ENCODE results near the gene OR8B3. TPM values are rescaled to one million over a fixed set of nuclear protein-coding genes. Genes with fewer than 3 reads are reported as not detected.

Gene OR8B3, protein sequence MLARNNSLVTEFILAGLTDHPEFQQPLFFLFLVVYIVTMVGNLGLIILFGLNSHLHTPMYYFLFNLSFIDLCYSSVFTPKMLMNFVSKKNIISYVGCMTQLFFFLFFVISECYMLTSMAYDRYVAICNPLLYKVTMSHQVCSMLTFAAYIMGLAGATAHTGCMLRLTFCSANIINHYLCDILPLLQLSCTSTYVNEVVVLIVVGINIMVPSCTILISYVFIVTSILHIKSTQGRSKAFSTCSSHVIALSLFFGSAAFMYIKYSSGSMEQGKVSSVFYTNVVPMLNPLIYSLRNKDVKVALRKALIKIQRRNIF
- total RNA-seq (ENCODE audit: low replicate concordance) = not detected in 2 replicates

DNA sequence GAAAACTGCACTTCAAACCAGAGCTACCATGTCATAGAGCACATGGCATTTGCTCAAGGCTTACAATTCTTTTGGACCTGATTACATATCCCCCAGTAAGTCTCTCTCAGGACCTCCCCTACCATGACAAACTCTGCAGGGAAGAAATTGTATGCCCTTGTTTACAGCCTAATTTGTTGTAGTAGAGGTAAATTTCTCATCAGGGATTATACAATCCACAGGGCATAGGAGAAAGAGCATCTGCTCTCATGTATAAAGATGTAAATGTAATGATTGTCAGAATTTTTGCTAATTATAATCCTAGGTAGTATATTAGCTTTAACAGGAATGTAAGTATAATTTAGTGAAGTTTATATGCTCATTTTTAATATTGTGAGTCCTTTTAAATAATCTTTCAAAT lies at the start of gene OR8B3:
Gene OR8B3 (minus strand): TSS at position 101 of the 400 bp plus-strand sequence. CDS start 1,673 bp downstream, outside the sequence.
- H3K4me1 ChIP-seq = no peaks in the 10 kb centered on the region
- Mint-ChIP-seq H3K27me3 (ENCODE audit: insufficient read depth, low read depth) (peaks cover 3% of the 10 kb centered on the region), H3K36me3 (peaks cover 3% of the 10 kb centered on the region), H3K4me3 (no peak within 1 kb of the TSS), H3K27ac (no peak within 1 kb of the TSS), H3K4me1 (peaks cover 3% of the 10 kb centered on the region), H3K9me3 (peaks cover 5% of the 10 kb centered on the region)
- no peak within 1 kb of the TSS for H3K4me3 ChIP-seq
- no peak for TF ChIP-seq EZH2 (IDR thresholded peaks at IDR 0.05)
- TF ChIP-seq, protein P1, sequence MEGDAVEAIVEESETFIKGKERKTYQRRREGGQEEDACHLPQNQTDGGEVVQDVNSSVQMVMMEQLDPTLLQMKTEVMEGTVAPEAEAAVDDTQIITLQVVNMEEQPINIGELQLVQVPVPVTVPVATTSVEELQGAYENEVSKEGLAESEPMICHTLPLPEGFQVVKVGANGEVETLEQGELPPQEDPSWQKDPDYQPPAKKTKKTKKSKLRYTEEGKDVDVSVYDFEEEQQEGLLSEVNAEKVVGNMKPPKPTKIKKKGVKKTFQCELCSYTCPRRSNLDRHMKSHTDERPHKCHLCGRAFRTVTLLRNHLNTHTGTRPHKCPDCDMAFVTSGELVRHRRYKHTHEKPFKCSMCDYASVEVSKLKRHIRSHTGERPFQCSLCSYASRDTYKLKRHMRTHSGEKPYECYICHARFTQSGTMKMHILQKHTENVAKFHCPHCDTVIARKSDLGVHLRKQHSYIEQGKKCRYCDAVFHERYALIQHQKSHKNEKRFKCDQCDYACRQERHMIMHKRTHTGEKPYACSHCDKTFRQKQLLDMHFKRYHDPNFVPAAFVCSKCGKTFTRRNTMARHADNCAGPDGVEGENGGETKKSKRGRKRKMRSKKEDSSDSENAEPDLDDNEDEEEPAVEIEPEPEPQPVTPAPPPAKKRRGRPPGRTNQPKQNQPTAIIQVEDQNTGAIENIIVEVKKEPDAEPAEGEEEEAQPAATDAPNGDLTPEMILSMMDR (IDR thresholded peaks at IDR 0.05) = no peak
- no peaks in the 10 kb centered on the region for H3K36me3 ChIP-seq
- no peak within 1 kb of the TSS for H3K4me2 ChIP-seq
- no peak within 1 kb of the TSS for H3K9ac ChIP-seq
- no peak within 1 kb of the TSS for H3K27ac ChIP-seq
- no peaks in the 10 kb centered on the region for H4K20me1 ChIP-seq (ENCODE audit: low read depth)
- H3K27me3 ChIP-seq = no peaks in the 10 kb centered on the region
- no peaks in the 10 kb centered on the region for H3K79me2 ChIP-seq (ENCODE audit: low read depth)
- no peaks in the 10 kb centered on the region for H3K9me3 ChIP-seq (ENCODE audit: low read depth)
- no peak for DNase-seq (ENCODE audit: low spot score)
- no peak within 1 kb of the TSS for H2AFZ ChIP-seq (replicated peaks)
- H3F3A ChIP-seq (ENCODE audit: low read depth) = no peaks in the 10 kb centered on the region

DNA sequence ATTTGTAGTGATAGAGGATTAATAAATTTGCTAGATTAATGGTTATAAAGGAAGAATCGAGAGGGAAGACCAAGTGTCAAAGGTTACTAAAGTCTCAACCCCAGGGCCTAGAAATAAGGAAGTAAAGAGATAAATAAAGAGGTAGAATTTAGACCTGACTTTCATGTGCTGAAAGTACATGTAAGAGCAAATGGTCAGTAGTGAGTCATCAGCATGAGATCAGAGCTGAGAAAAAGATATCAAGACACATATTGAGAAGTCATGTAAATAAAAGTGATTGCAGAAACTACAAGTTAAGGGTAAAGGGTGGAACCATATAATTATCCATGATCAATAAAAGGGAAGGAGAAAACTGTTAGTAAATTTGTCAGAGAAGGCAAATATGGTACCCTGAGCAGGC lies 48.1 kb upstream of the OR8B3 start:
- Histone ChIP-seq H3K79me2 (ENCODE audit: low read depth) (no peaks in the 10 kb centered on the region), H3K36me3 (no peaks in the 10 kb centered on the region), H3K4me2 (no peak overlapping the region), H3K27ac (no peak overlapping the region), H3K4me3 (no peak overlapping the region), H2AFZ (replicated peaks) (no peak overlapping the region), H3K4me1 (no peaks in the 10 kb centered on the region), H4K20me1 (ENCODE audit: low read depth) (no peaks in the 10 kb centered on the region), H3F3A (ENCODE audit: low read depth) (no peaks in the 10 kb centered on the region), H3K9ac (no peak overlapping the region), H3K27me3 (peaks cover 7% of the 10 kb centered on the region), H3K9me3 (ENCODE audit: low read depth) (no peaks in the 10 kb centered on the region)
- no peaks in the 10 kb centered on the region for H3K36me3 Mint-ChIP-seq
- no peak overlapping the region for H3K27ac Mint-ChIP-seq
- H3K4me3 Mint-ChIP-seq = no peak overlapping the region
- no peak for DNase-seq (ENCODE audit: low spot score)
- peaks cover 13% of the 10 kb centered on the region for H3K4me1 Mint-ChIP-seq
- peaks cover 5% of the 10 kb centered on the region for H3K9me3 Mint-ChIP-seq
- TF ChIP-seq EZH2 (IDR thresholded peaks at IDR 0.05) (no peak), EZH2phosphoT487 (IDR thresholded peaks at IDR 0.05) (no peak)
- TF ChIP-seq, protein P1 (IDR thresholded peaks at IDR 0.05) = no peak
- no peaks in the 10 kb centered on the region for H3K27me3 Mint-ChIP-seq (ENCODE audit: insufficient read depth, low read depth)

GRCh38 chr11:124445646-124446150 lies 46.9 kb upstream of the OR8B3 start, which contains the start of gene OR8B8:
Gene OR8B8 (minus strand): TSS chr11:124445696. CDS start chr11:124441085, 4,611 bp downstream.
- no peak within 1 kb of the TSS for H3K4me2 ChIP-seq
- H3K9ac ChIP-seq = no peak within 1 kb of the TSS
- no peaks in the 10 kb centered on the region for H3K36me3 ChIP-seq
- H4K20me1 ChIP-seq (ENCODE audit: low read depth) = no peaks in the 10 kb centered on the region
- H3K4me3 ChIP-seq = no peak within 1 kb of the TSS
- no peak for TF ChIP-seq EZH2 (IDR thresholded peaks at IDR 0.05)
- TF ChIP-seq EZH2phosphoT487 (IDR thresholded peaks at IDR 0.05) = no peak
- TF ChIP-seq, protein P1 (IDR thresholded peaks at IDR 0.05) = no peak
- Mint-ChIP-seq H3K36me3 (no peaks in the 10 kb centered on the region), H3K27ac (no peak within 1 kb of the TSS), H3K9me3 (no peaks in the 10 kb centered on the region), H3K4me1 (peaks cover 13% of the 10 kb centered on the region), H3K4me3 (no peak within 1 kb of the TSS), H3K27me3 (ENCODE audit: insufficient read depth, low read depth) (no peaks in the 10 kb centered on the region)
- H3K27ac ChIP-seq = no peak within 1 kb of the TSS
- H3K9me3 ChIP-seq (ENCODE audit: low read depth) = no peaks in the 10 kb centered on the region
- no peak for DNase-seq (ENCODE audit: low spot score)
- H3K27me3 ChIP-seq = peaks cover 7% of the 10 kb centered on the region
- H2AFZ ChIP-seq (replicated peaks) = peak within 1 kb of the TSS; percentile 3
- no peaks in the 10 kb centered on the region for H3K79me2 ChIP-seq (ENCODE audit: low read depth)
- no peaks in the 10 kb centered on the region for H3F3A ChIP-seq (ENCODE audit: low read depth)
- H3K4me1 ChIP-seq = no peaks in the 10 kb centered on the region
